OCI-LY3 (cell line): ENCODE measurements around the gene RIN3.

ENCODE experiments used
- H2AFZ ChIP-seq: fragments of 200-600, 300-600 bp; shearing (Covaris generic); 2 replicates; pipeline ENCODE4 v1.6.0; 2014; ENCODE audit warnings: antibody characterized with exemption, low read depth, low read length
- H3K27ac ChIP-seq: fragments of 200-600, 300-600 bp; sonication (generic); 2 replicates; pipeline ENCODE4 v1.5.1; 2014; ENCODE audit warnings: mild to moderate bottlenecking, low read length, moderate library complexity, mixed read lengths
- H3K27me3 ChIP-seq: fragments of 200-600, 300-600 bp; sonication (generic); 2 replicates; pipeline ENCODE4 v1.6.1; 2014; ENCODE audit warnings: low read depth, low read length, mixed read lengths
- H3K36me3 ChIP-seq: fragments of 200-600, 300-600 bp; sonication (generic); replicated peaks from 2 replicates; pipeline ENCODE3; 2014; ENCODE audit warnings: low read depth, low read length, mixed read lengths
- H3K4me1 ChIP-seq: fragments of 300-600, 200-600 bp; sonication (generic); 2 replicates; pipeline ENCODE4 v1.6.1; 2014; ENCODE audit warnings: low read length, mixed read lengths
- H3K4me2 ChIP-seq: fragments of 200-600, 300-600 bp; sonication (generic); 2 replicates; pipeline ENCODE4 v1.6.1; 2014; ENCODE audit warnings: low read length, mixed read lengths
- H3K4me3 ChIP-seq: fragments of 300-600, 200-600 bp; sonication (generic); 2 replicates; pipeline ENCODE4 v1.5.1; 2014; ENCODE audit warnings: antibody characterized with exemption, mild to moderate bottlenecking, low read length, moderate library complexity
- H3K79me2 ChIP-seq: fragments of 300-600, 200-600 bp; shearing (Covaris generic); 2 replicates; pipeline ENCODE4 v1.6.1; 2014; ENCODE audit warnings: mild to moderate bottlenecking, low read length, mixed read lengths
- H3K9ac ChIP-seq: fragments of 300-600, 200-600 bp; shearing (Covaris generic); 2 replicates; pipeline ENCODE4 v1.6.0; 2014; ENCODE audit warnings: mild to moderate bottlenecking, low read length, moderate library complexity
- H3K9me3 ChIP-seq: fragments of 200-600, 300-600 bp; shearing (Covaris generic); 2 replicates; pipeline ENCODE4 v1.6.1; 2014; ENCODE audit warnings: low read length, mixed read lengths; ENCODE audit not compliant: insufficient read depth
- H4K20me1 ChIP-seq: fragments of 200-600, 300-600 bp; sonication (generic); 2 replicates; pipeline ENCODE4 v1.6.1; 2016; ENCODE audit warnings: low read length, mixed read lengths; ENCODE audit not compliant: insufficient read depth
- EZH2phosphoT487 ChIP-seq: fragments of 200-600 bp; shearing (Covaris generic); IDR thresholded peaks from 2 replicates; pipeline ENCODE4 v1.6.1; 2018; ENCODE audit warnings: antibody characterized with exemption, mixed run types, low read depth
- TF ChIP-seq, protein P1 (sequence below): fragments of 200-600, 300-600 bp; sonication (generic); IDR thresholded peaks from 2 replicates; pipeline ENCODE4 v1.5.1; 2014; ENCODE audit warnings: antibody characterized with exemption, low read length, low read depth

The RIN3 gene

DNA sequence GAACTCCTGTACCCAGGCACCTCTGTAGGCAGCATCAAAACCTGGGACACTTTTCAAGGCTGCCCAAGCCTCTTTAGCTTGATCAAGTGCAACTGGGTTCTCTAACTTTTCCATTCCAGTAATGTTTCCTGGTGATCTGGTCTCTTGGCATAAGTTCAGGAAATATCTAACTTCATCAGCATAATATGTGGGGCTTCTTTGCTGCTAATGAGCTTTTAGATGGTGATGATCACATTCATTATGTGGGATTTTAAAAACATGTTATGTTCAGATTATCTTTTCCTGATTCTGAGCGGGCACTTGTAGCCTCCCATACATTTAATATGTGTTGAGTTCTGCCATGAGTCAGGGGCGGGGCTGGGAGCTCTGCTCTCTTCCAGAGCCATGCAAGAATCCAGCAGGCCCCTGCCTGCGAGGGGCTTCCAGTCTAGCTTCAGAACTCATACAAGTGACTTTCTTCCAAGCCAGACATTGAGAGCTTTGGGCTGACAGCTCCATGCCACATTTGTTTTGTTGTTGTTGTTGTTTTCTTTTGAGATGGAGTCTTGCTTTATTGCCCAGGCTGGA, 39.5 kb upstream of the RIN3 start:
- Histone ChIP-seq H3K9ac (no peak overlapping the region), H4K20me1 (no peaks in the 10 kb centered on the region), H3K4me3 (no peak overlapping the region), H3K4me1 (no peaks in the 10 kb centered on the region), H3K27ac (no peak overlapping the region), H3K79me2 (no peaks in the 10 kb centered on the region), H3K4me2 (no peak overlapping the region), H3K27me3 (peaks cover 17% of the 10 kb centered on the region), H3K36me3 (no peaks in the 10 kb centered on the region), H2AFZ (no peak overlapping the region), H3K9me3 (no peaks in the 10 kb centered on the region)
- TF ChIP-seq, protein P1, sequence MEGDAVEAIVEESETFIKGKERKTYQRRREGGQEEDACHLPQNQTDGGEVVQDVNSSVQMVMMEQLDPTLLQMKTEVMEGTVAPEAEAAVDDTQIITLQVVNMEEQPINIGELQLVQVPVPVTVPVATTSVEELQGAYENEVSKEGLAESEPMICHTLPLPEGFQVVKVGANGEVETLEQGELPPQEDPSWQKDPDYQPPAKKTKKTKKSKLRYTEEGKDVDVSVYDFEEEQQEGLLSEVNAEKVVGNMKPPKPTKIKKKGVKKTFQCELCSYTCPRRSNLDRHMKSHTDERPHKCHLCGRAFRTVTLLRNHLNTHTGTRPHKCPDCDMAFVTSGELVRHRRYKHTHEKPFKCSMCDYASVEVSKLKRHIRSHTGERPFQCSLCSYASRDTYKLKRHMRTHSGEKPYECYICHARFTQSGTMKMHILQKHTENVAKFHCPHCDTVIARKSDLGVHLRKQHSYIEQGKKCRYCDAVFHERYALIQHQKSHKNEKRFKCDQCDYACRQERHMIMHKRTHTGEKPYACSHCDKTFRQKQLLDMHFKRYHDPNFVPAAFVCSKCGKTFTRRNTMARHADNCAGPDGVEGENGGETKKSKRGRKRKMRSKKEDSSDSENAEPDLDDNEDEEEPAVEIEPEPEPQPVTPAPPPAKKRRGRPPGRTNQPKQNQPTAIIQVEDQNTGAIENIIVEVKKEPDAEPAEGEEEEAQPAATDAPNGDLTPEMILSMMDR: no peak
- no peak for TF ChIP-seq EZH2phosphoT487

DNA sequence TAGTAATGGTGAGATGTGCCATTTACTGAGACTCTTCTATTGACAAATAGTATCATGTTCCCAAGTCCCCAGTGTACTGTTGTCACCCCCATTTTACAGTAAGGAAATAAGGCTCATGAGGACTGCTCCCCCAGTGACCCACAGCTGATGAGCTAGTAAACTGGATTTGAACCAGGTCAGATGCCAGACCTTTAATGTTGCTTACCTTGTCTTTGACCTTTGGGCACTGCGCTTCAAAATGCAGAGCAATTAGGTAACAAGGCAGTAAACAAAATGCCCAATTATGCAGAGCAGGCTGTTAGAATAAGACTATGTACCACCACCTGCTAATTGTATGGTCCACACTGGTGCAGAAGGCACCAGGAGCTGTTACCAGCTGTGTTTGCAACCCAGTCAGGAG, 38.5 kb upstream of the RIN3 start:
- H3K4me2 ChIP-seq: no peak overlapping the region
- TF ChIP-seq, protein P1: no peak
- no peak for TF ChIP-seq EZH2phosphoT487
- no peaks in the 10 kb centered on the region for H4K20me1 ChIP-seq
- H3K27me3 ChIP-seq: peaks cover 23% of the 10 kb centered on the region
- no peaks in the 10 kb centered on the region for H3K9me3 ChIP-seq
- H3K4me1 ChIP-seq: no peaks in the 10 kb centered on the region
- no peak overlapping the region for H3K27ac ChIP-seq
- H3K79me2 ChIP-seq: no peaks in the 10 kb centered on the region
- no peak overlapping the region for H3K4me3 ChIP-seq
- H3K36me3 ChIP-seq: no peaks in the 10 kb centered on the region
- H2AFZ ChIP-seq: no peak overlapping the region
- no peak overlapping the region for H3K9ac ChIP-seq

DNA sequence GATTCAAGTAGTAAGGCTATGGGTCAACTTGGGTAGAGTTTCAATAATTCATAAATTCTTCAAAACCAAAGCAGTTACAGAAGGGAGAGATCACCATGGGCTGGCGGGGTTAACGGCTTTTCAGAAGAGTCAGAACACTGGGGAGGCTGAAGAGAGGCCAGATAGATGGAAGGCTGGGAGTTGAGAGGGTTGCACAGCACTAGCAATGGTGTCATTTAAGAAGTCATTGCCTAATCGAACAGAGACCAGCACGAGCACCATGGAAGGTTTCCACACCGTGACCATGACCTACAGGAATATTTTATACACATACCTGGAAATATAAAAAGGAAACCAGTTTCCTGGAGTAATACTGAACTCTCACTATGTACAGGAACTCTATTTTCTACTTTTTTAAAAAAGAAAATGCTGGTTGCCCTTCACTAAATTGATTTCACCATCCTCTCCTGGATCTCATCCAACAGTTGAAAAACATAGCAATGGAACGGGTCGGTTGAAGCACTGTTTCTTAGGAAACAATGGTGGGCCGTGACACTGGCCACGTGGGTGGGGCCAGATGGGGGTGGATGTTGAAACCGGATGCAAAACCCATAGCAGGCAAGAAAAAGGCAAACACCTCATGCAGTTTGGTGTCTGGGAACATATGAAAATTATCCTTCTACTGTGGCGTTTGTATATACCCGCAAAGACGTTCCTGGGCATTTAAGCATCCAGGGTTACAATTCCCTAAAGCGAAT, 38.0 kb upstream of the RIN3 start:
- H3K9ac ChIP-seq: no peak overlapping the region
- H4K20me1 ChIP-seq: no peaks in the 10 kb centered on the region
- H3K27ac ChIP-seq: no peak overlapping the region
- H3K4me3 ChIP-seq: no peak overlapping the region
- no peaks in the 10 kb centered on the region for H3K79me2 ChIP-seq
- no peak overlapping the region for H3K4me2 ChIP-seq
- H2AFZ ChIP-seq: no peak overlapping the region
- peaks cover 24% of the 10 kb centered on the region for H3K27me3 ChIP-seq
- no peaks in the 10 kb centered on the region for H3K4me1 ChIP-seq
- no peaks in the 10 kb centered on the region for H3K36me3 ChIP-seq
- no peak for TF ChIP-seq EZH2phosphoT487
- no peaks in the 10 kb centered on the region for H3K9me3 ChIP-seq

DNA sequence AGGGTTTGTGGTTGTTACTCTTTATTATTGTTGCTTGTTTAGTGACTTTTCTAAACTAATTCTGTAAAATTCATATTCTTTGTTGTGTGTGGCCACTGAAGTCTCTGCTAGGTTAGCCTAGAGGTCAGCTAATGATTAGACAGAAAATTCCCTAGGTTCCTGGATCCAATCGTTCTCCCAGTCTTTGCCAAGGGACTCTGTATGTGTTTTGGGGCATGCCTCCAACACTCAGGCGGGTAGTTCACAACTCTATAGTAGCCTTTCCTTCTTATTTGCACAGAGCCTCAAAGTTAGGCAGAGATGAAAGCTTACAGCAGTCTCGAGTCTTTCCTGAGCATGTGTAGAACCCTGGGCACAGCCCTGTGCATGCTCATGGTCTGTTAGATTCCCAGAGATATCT, 32.7 kb upstream of the RIN3 start:
- TF ChIP-seq EZH2phosphoT487: no peak
- TF ChIP-seq, protein P1: no peak
- Histone ChIP-seq H3K9me3 (no peaks in the 10 kb centered on the region), H3K36me3 (no peaks in the 10 kb centered on the region), H3K9ac (no peak overlapping the region), H3K4me1 (no peaks in the 10 kb centered on the region), H3K4me3 (no peak overlapping the region), H3K27ac (no peak overlapping the region), H3K79me2 (no peaks in the 10 kb centered on the region), H2AFZ (no peak overlapping the region), H3K27me3 (peaks cover 46% of the 10 kb centered on the region), H4K20me1 (no peaks in the 10 kb centered on the region), H3K4me2 (no peak overlapping the region)
